Activated T-cell treated with anti-CD3 and anti-CD28 coated beads, Interleukin-2, amount 50 U/mL, for 24 hours (primary cell): ENCODE results near the gene FOS.
"Not testable (repeated sequence)": the region's sequence is repeated elsewhere in the genome, so short reads cannot be mapped to it uniquely, and the experiment has no call there.

Source experiments
- DNase-seq: peaks from one replicate; pipeline ENCODE4 v3.0.0-alpha.2; 2020
- H3K27ac Mint-ChIP-seq: 2 replicates; pipeline ENCODE4 v1.8.0; 2020; ENCODE audit warnings: mild to moderate bottlenecking, mixed read lengths
- H3K27me3 Mint-ChIP-seq: 2 replicates; pipeline ENCODE4 v1.8.0; 2020; ENCODE audit warnings: mixed read lengths
- H3K36me3 Mint-ChIP-seq: 2 replicates; pipeline ENCODE4 v1.8.0; 2020; ENCODE audit warnings: low read depth, mixed read lengths
- H3K4me1 Mint-ChIP-seq: 2 replicates; pipeline ENCODE4 v1.8.0; 2020; ENCODE audit warnings: low read depth, mixed read lengths
- H3K4me3 Mint-ChIP-seq: 2 replicates; pipeline ENCODE4 v1.8.0; 2020; ENCODE audit warnings: mild to moderate bottlenecking, moderate library complexity, mixed read lengths
- H3K9me3 Mint-ChIP-seq: 2 replicates; pipeline ENCODE4 v1.8.0; 2020; ENCODE audit warnings: mixed read lengths

FOS gene

DNA sequence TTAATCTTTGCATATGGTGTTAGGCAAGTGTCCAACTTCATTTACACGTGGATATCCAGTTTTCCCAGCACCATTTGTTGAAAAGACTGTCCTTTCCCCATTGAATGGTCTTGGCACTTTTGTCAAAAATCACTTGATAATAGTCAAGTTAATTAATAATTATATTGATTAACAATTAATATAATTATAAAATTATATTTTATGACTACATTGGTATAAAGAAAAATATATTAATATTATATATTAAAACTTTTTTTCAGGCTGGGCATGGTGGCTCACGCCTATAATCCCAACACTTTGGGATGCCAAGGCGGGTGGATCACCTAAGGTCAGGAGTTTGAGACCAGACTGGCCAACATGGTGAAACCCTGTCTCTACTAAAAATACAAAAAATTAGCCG lies 27.8 kb downstream of the FOS start:
- H3K27ac Mint-ChIP-seq, H3K27me3 Mint-ChIP-seq, H3K4me3 Mint-ChIP-seq, H3K36me3 Mint-ChIP-seq, DNase-seq, H3K9me3 Mint-ChIP-seq: not testable (repeated sequence)
- peaks cover 26% of the 10 kb centered on the region for H3K4me1 Mint-ChIP-seq

DNA sequence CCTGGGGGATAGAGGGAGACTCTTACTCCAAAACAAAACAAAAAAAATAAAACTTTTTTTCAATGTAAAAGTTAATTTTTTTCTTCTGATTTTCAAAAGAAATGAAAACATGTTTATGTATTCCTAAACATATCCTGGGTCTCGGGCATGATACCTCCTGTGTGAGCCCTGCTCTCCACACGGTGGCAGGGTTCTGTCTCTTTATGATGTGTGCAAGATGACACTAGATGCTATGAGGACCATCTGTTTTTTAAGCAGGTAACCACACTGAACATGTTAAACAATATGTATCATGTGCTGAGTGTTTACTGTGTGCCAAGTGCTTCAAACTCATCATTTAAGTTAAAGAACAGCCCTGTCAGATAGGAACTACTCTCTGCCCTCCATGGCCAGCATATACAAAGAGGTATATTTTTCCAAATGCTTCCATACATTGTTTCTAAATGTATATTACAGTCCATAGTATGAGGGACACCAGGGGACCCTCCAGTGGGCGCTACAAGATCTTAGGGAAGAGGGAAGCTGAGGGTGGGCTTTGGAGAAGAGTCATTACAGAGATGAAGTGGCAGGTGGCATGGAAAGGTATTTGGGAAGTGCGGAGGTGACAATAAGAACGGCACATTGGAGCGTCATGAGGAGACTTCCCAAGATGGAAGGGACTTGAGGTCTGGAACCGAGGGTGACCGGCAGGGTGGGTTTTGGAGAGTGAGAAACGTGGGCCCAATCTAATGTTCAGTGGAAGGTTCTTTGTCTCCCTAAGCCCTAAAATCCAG lies 28.5 kb downstream of the FOS start:
- no peaks in the 10 kb centered on the region for H3K36me3 Mint-ChIP-seq
- DNase-seq: no peak
- H3K9me3 Mint-ChIP-seq: no peaks in the 10 kb centered on the region
- H3K4me1 Mint-ChIP-seq: peaks cover 21% of the 10 kb centered on the region
- no peaks in the 10 kb centered on the region for H3K27me3 Mint-ChIP-seq
- H3K27ac Mint-ChIP-seq: no peak overlapping the region
- no peak overlapping the region for H3K4me3 Mint-ChIP-seq

DNA sequence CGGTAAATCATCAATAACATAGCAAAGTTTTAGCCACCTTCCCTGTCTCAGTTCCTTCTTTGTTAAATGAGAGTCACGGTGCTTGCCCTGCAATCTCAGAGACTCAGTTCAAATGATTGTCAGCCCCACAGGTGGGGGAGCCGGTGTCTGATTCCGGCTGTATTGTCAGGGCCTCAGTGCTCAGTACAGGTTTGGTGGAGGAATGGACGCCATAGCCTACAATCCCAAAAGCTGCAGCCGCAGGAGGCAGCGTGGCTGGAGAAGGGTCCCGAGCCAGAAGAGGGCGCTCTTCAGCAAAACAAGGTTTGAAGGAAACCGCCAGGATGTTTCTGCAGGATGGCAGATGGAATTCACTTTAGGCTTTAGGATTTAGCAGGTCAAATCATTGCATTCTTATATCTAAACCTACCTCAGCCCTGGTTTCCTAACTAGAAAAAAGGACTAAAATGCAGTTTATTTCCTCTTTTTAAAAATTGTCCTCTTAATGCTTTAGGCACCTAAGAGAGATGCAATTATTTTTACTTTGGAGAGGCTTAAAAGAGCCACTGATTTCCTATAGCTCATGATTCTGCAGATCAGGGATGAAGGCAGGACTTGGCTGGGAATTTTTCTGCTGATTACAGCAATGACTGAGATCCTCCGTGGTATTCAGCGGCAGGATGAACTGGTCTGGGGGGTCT lies 29.2 kb downstream of the FOS start:
- Mint-ChIP-seq H3K9me3 (no peaks in the 10 kb centered on the region), H3K4me1 (peaks cover 17% of the 10 kb centered on the region), H3K4me3 (no peak overlapping the region), H3K36me3 (no peaks in the 10 kb centered on the region), H3K27me3 (no peaks in the 10 kb centered on the region), H3K27ac (no peak overlapping the region)
- peak; percentile 80 for DNase-seq

GRCh38 chr14:75308991-75309390 lies 30.4 kb downstream of the FOS start:
- H3K27ac Mint-ChIP-seq, DNase-seq, H3K27me3 Mint-ChIP-seq, H3K4me3 Mint-ChIP-seq, H3K9me3 Mint-ChIP-seq, H3K36me3 Mint-ChIP-seq: not testable (repeated sequence)
- H3K4me1 Mint-ChIP-seq: peaks cover 10% of the 10 kb centered on the region

- H3K36me3 Mint-ChIP-seq, DNase-seq, H3K4me3 Mint-ChIP-seq, H3K27me3 Mint-ChIP-seq, H3K9me3 Mint-ChIP-seq, H3K27ac Mint-ChIP-seq: not testable (repeated sequence)
- H3K4me1 Mint-ChIP-seq: peaks cover 10% of the 10 kb centered on the region
Measured at GRCh38 chr14:75309561-75309960, 30.9 kb downstream of the FOS start.

DNA sequence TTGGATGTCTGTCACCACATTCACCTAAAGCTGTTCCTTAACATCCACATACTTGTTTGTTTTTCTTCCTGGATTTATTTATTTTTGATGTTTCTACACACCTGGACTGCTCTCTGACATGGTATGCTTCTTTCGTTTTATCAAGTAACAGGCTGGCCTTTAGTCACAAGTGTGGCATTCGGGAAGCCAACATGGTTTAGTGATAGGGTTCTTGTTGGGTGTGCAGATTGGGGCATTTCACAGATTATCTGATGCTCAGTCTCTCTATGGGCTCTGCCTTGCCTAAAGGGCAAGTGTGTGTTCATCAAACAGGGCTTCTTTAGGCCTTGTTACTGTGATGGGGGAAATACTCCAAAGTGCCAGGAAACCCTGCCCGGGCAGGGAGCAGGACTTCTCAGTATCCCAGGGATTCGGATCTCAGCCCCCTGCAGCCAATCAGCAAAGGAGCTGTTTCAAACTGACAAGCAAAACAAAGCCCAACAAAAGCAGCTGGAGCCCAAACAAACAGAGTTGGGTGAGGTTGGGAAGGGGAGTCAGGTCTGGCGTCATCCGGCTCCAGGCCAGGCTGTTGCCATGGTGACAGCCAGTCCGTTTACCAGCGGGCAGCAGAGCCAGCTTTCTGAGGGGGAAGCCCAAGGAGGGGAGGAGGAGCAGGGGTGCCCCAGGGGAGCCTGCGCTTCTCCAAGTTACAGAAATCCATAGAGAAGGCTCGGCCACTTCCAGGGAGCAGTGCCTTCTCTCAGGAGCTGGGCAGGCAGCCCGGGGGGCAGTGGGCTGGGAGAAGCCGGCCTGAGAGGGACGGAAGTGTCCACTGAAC lies 31.9 kb downstream of the FOS start:
- Mint-ChIP-seq H3K36me3 (no peaks in the 10 kb centered on the region), H3K4me1 (peaks cover 10% of the 10 kb centered on the region), H3K4me3 (no peak overlapping the region), H3K9me3 (no peaks in the 10 kb centered on the region), H3K27me3 (no peaks in the 10 kb centered on the region), H3K27ac (no peak overlapping the region)
- no peak for DNase-seq

DNA sequence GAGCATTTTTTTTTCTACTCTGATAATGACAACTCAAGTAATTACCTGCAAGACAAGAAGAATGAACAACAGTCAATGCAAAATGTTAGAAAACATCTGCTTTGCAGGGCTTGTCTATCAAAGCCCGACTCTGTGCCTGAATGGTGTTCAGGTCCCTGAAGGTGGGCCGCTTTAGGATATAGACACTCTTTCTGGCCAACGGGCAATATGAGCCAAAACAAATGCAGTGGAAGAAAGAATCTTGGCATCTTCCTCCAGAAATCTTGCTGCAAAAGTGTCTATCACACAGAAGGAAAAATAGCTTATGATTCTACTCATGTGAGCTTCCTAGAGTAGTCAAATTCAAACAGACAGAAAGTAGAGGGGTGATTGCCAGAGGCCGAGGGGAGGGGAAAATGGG lies 32.7 kb downstream of the FOS start:
- Mint-ChIP-seq H3K27me3 (no peaks in the 10 kb centered on the region), H3K36me3 (no peaks in the 10 kb centered on the region), H3K27ac (peak overlapping the region; percentile 32), H3K9me3 (no peaks in the 10 kb centered on the region), H3K4me3 (no peak overlapping the region), H3K4me1 (peaks cover 10% of the 10 kb centered on the region)
- no peak for DNase-seq

GRCh38 chr14:75312341-75312740 lies 33.7 kb downstream of the FOS start:
- Mint-ChIP-seq H3K9me3 (no peaks in the 10 kb centered on the region), H3K4me3 (no peak overlapping the region), H3K27me3 (no peaks in the 10 kb centered on the region), H3K36me3 (no peaks in the 10 kb centered on the region), H3K27ac (no peak overlapping the region), H3K4me1 (peaks cover 8% of the 10 kb centered on the region)
- DNase-seq: no peak

GRCh38 chr14:75313294-75313693 lies 34.7 kb downstream of the FOS start:
- H3K27me3 Mint-ChIP-seq: no peaks in the 10 kb centered on the region
- no peaks in the 10 kb centered on the region for H3K9me3 Mint-ChIP-seq
- H3K27ac Mint-ChIP-seq: no peak overlapping the region
- H3K4me3 Mint-ChIP-seq: no peak overlapping the region
- no peak for DNase-seq
- no peaks in the 10 kb centered on the region for H3K36me3 Mint-ChIP-seq
- peaks cover 4% of the 10 kb centered on the region for H3K4me1 Mint-ChIP-seq

DNA sequence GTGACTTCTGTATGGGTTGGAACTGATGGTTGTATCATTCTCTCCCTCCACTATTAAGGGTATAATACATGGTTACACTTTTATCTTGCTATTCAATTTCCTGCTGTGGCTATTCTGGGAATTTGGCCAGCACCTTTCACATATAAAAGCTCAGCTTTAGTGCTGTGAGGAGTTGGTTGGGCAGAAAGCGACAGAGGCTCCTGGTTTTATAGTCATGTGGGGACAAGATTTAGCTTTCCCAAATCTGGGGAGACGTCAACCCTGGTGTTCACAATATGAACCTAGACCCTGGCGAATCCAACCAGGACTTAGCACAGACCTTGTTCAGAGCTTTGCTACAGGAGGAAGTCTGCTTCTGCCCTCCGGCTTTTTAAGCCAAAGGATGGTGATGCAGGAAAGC lies 36.5 kb downstream of the FOS start:
- H3K27me3 Mint-ChIP-seq: no peaks in the 10 kb centered on the region
- H3K4me3 Mint-ChIP-seq: no peak overlapping the region
- H3K9me3 Mint-ChIP-seq: no peaks in the 10 kb centered on the region
- peaks cover 4% of the 10 kb centered on the region for H3K4me1 Mint-ChIP-seq
- no peaks in the 10 kb centered on the region for H3K36me3 Mint-ChIP-seq
- DNase-seq: no peak
- H3K27ac Mint-ChIP-seq: no peak overlapping the region

GRCh38 chr14:75317148-75317547 lies 38.5 kb downstream of the FOS start:
- no peak overlapping the region for H3K27ac Mint-ChIP-seq
- DNase-seq: no peak
- no peaks in the 10 kb centered on the region for H3K4me1 Mint-ChIP-seq
- no peaks in the 10 kb centered on the region for H3K27me3 Mint-ChIP-seq
- H3K9me3 Mint-ChIP-seq: no peaks in the 10 kb centered on the region
- H3K4me3 Mint-ChIP-seq: no peak overlapping the region
- H3K36me3 Mint-ChIP-seq: no peaks in the 10 kb centered on the region

DNA sequence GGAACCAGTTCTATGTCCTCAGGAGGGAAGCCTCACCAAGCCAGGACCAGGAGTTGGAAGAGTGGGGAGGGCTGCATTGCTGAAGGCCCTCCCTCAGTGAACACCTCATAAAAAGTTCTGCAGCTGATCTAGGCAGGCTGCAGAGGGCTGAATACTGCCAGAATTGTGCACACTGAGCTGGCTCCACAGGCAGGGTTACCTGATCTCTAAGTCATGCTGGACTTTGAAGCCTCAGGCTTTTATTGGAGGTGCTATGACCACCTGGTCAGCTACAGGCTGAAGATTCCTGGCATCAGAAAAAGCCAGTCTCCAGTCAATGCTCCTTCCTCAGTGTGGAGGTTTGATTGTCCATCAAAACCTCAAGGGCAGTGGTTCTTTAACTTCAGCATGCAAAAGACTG lies 39.7 kb downstream of the FOS start:
- Mint-ChIP-seq H3K4me3 (no peak overlapping the region), H3K36me3 (no peaks in the 10 kb centered on the region), H3K27me3 (no peaks in the 10 kb centered on the region), H3K27ac (no peak overlapping the region), H3K4me1 (no peaks in the 10 kb centered on the region), H3K9me3 (no peaks in the 10 kb centered on the region)
- DNase-seq: no peak

- Mint-ChIP-seq H3K27ac (no peak overlapping the region), H3K27me3 (no peaks in the 10 kb centered on the region), H3K4me3 (no peak overlapping the region), H3K9me3 (no peaks in the 10 kb centered on the region), H3K4me1 (no peaks in the 10 kb centered on the region), H3K36me3 (no peaks in the 10 kb centered on the region)
- DNase-seq: no peak
Measured at GRCh38 chr14:75319021-75319420, 40.4 kb downstream of the FOS start.

GRCh38 chr14:75320196-75320595 lies 41.6 kb downstream of the FOS start:
- no peak for DNase-seq
- Mint-ChIP-seq H3K27me3 (no peaks in the 10 kb centered on the region), H3K4me1 (no peaks in the 10 kb centered on the region), H3K27ac (no peak overlapping the region), H3K4me3 (no peak overlapping the region), H3K36me3 (no peaks in the 10 kb centered on the region), H3K9me3 (no peaks in the 10 kb centered on the region)

DNA sequence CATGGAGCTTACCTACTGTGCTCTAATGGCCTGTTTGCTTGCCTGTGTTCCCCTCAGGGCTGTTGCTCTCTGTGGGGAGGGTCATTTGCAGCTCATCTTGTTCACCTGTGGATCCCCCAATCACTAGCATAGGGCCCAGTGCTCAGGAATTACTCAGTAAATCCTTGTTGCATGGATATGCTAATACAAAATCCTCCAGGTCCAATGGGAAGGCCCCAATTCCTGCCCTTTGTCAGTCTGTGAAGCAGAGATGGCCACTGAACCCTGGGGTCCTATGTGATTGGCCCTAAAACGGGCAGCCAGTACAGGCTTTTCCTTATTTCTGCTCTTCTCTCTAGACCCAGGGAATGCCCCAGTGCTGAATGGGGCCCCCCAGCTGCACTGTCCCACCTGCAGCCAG lies 44.1 kb downstream of the FOS start:
- no peaks in the 10 kb centered on the region for H3K27me3 Mint-ChIP-seq
- no peak overlapping the region for H3K27ac Mint-ChIP-seq
- H3K36me3 Mint-ChIP-seq: no peaks in the 10 kb centered on the region
- no peak overlapping the region for H3K4me3 Mint-ChIP-seq
- DNase-seq: no peak
- no peaks in the 10 kb centered on the region for H3K9me3 Mint-ChIP-seq
- H3K4me1 Mint-ChIP-seq: no peaks in the 10 kb centered on the region
